Liver (tissue), 9 donors: ENCODE measurements around the gene CHTF8. TPM values are rescaled to one million over a fixed set of nuclear protein-coding genes. Genes with fewer than 3 reads are reported as not detected.
A peak's percentile ranks its signal among the peaks of the same experiment; 100 is the strongest.

Experiments used
- DNase-seq: peaks from one replicate; pipeline ENCODE4 v3.0.0-alpha.2; 2017; ENCODE audit warnings: low spot score
- H3K27ac ChIP-seq, 2 donors: one replicate each; pipeline ENCODE4 v1.7.0; 2013; ENCODE audit warnings: inconsistent platforms in 2 of 2, low read length in 2 of 2, control low read depth in 1 of 2, low read depth in 1 of 2, mild to moderate bottlenecking in 1 of 2
- H3K27me3 ChIP-seq, 4 donors: one replicate each; pipeline versions ENCODE4 v1.6.1 to v1.7.0; 2013; ENCODE audit warnings: low read length in 3 of 4, inconsistent platforms in 1 of 4, mild to moderate bottlenecking in 1 of 4, moderate library complexity in 1 of 4; ENCODE audit not compliant: control insufficient read depth in 4 of 4, insufficient read depth in 4 of 4
- H3K36me3 ChIP-seq, 4 donors: one replicate each; pipeline versions ENCODE4 v1.6.1 to v1.7.0; 2013; ENCODE audit warnings: low read length in 3 of 4, mild to moderate bottlenecking in 3 of 4, low read depth in 1 of 4, moderate library complexity in 1 of 4; ENCODE audit not compliant: control insufficient read depth in 4 of 4, insufficient read depth in 3 of 4
- H3K4me1 ChIP-seq, 4 donors: one replicate each; pipeline versions ENCODE4 v1.6.1 to v1.7.0; 2013; ENCODE audit warnings: low read length in 3 of 4, mild to moderate bottlenecking in 3 of 4, moderate library complexity in 1 of 4; ENCODE audit not compliant: control insufficient read depth in 4 of 4, insufficient read depth in 4 of 4
- H3K4me3 ChIP-seq, 3 donors: one replicate each; pipeline versions ENCODE4 v1.6.1 to v1.7.0; 2013; ENCODE audit warnings: low read length in 3 of 3, control low read depth in 1 of 3, low read depth in 1 of 3, mild to moderate bottlenecking in 1 of 3
- H3K9ac ChIP-seq, 2 donors: one replicate each; pipeline ENCODE4 v1.7.0; 2013; ENCODE audit warnings: low read length in 2 of 2, mild to moderate bottlenecking in 2 of 2, moderate library complexity in 2 of 2, control low read depth in 1 of 2, low read depth in 1 of 2
- H3K9me3 ChIP-seq, 4 donors: one replicate each; pipeline versions ENCODE4 v1.6.1 to v1.7.0; 2013; ENCODE audit warnings: low read length in 3 of 4; ENCODE audit not compliant: control insufficient read depth in 4 of 4
- ATF3 ChIP-seq: IDR thresholded peaks from 2 replicates; pipeline ENCODE4 v1.6.1; 2016; ENCODE audit warnings: antibody characterized with exemption
- CTCF ChIP-seq: fragments of 150-350 bp; IDR thresholded peaks from 2 replicates; pipeline ENCODE4 v1.5.1; 2017; ENCODE audit warnings: improper control_type of control experiment, low read depth, low read length; ENCODE audit not compliant: missing input control
- EGR1 ChIP-seq, 2 donors: IDR thresholded peaks; 2 replicates each; pipeline ENCODE4 v1.6.1; 2016 to 2018; ENCODE audit warnings: antibody characterized with exemption in 2 of 2, low read depth in 2 of 2
- FOXA1 ChIP-seq: IDR thresholded peaks from 2 replicates; pipeline ENCODE4 v1.6.1; 2016; ENCODE audit warnings: antibody characterized with exemption
- FOXA2 ChIP-seq: IDR thresholded peaks from 2 replicates; pipeline ENCODE4 v1.6.1; 2016; ENCODE audit warnings: antibody characterized with exemption
- GABPA ChIP-seq, 2 donors: IDR thresholded peaks in 1 of 2; conservative IDR thresholded peaks in 1 of 2; 2 replicates each; pipeline ENCODE4 v1.6.1; 2016; ENCODE audit warnings: antibody characterized with exemption in 2 of 2, mild to moderate bottlenecking in 1 of 2, moderate library complexity in 1 of 2
- HNF4A ChIP-seq, 2 donors: conservative IDR thresholded peaks; 2 replicates each; pipeline ENCODE4 v1.6.1; 2016; ENCODE audit warnings: antibody characterized with exemption in 2 of 2, mild to moderate bottlenecking in 2 of 2
- HNF4G ChIP-seq: IDR thresholded peaks from 2 replicates; pipeline ENCODE4 v1.6.1; 2016; ENCODE audit warnings: antibody characterized with exemption
- JUND ChIP-seq, 2 donors: IDR thresholded peaks; 2 replicates each; pipeline ENCODE4 v1.6.1; 2016; ENCODE audit warnings: antibody characterized with exemption in 2 of 2
- MAX ChIP-seq: IDR thresholded peaks from 2 replicates; pipeline ENCODE4 v1.6.1; 2016; ENCODE audit warnings: antibody characterized with exemption
- NR2F2 ChIP-seq: IDR thresholded peaks from 2 replicates; pipeline ENCODE4 v1.6.1; 2016; ENCODE audit warnings: antibody characterized with exemption
- RAD21 ChIP-seq, 2 donors: IDR thresholded peaks; 2 replicates each; pipeline ENCODE4 v1.6.1; 2016; ENCODE audit warnings: antibody characterized with exemption in 2 of 2, mild to moderate bottlenecking in 2 of 2
- SP1 ChIP-seq: IDR thresholded peaks from 2 replicates; pipeline ENCODE4 v1.6.1; 2018; ENCODE audit warnings: antibody characterized with exemption, mild to moderate bottlenecking
- TAF1 ChIP-seq: conservative IDR thresholded peaks from 2 replicates; pipeline ENCODE4 v1.6.1; 2016; ENCODE audit warnings: antibody characterized with exemption, mild to moderate bottlenecking
- ZBTB33 ChIP-seq: IDR thresholded peaks from 2 replicates; pipeline ENCODE4 v1.6.1; 2016; ENCODE audit warnings: antibody characterized with exemption
- WGBS: extraction: QIAGEN DNeasy Blood & Tissue Kit; methylation state at CpG from one replicate; pipeline ENCODE4 v1.1.7; 2013; 5-methylcytosine and 5-hydroxymethylcytosine counted together
- polyA plus RNA-seq, 2 donors: library from polyadenylated mRNA; stranded (reverse) in 1 of 2; unstranded in 1 of 2; fragments of 200-250 nt in 1 of 2; fragments of >200 nt in 1 of 2; fragmentation: Nextera tagmentation in 1 of 2; extraction: Ambion mirVana in 1 of 2; gene quantifications; one replicate each; pipeline versions ENCODE4 v1.2.1 to v1.2.3, GENCODE V29; 2013 to 2015
- total RNA-seq, 2 donors: library from RNA; depleted of rRNA; stranded (reverse); fragments of >200 nt; gene quantifications; one replicate each; pipeline ENCODE4 v1.2.3, GENCODE V29; 2014
- donor health status: healthy.
- donor health status: healthy.
- donor health status: healthy.
- donor health status: healthy.
- donor health status: healthy.

The CHTF8 gene
- total RNA-seq (10 to 100 TPM; 52.0 to 56.9 TPM), polyA plus RNA-seq (10 to 100 TPM; 15.2 to 51.1 TPM)

- WGBS: under 1% methylated on average over 78 of the region's 78 CpGs
- Histone ChIP-seq H3K4me1 (peaks cover 0 to 31% (median 16%) of the 10 kb centered on the region in 4 donors), H3K27ac (peak within 1 kb of the TSS; percentile 86), H3K27me3 (no peaks in the 10 kb centered on the region), H3K4me3 (peak within 1 kb of the TSS; percentile 90 to 99 (median 93)), H3K9ac (peak within 1 kb of the TSS; percentile 79 to 85), H3K36me3 (peaks cover 0 to 9% (median 6%) of the 10 kb centered on the region in 4 donors), H3K9me3 (no peaks in the 10 kb centered on the region)
- TF ChIP-seq RAD21 (IDR thresholded peaks at IDR 0.05) (no peak), SP1 (no peak), EGR1 (IDR thresholded peaks at IDR 0.05; ENCODE audit: low read depth in 2 of 2) (no peak), HNF4A (conservative IDR thresholded peaks at IDR 0.05) (no peak), JUND (IDR thresholded peaks at IDR 0.05) (no peak), HNF4G (no peak), TAF1 (no peak), FOXA1 (no peak), FOXA2 (no peak), NR2F2 (no peak), MAX (peak; percentile 54), ZBTB33 (no peak), CTCF (no peak), GABPA (IDR thresholded peaks at IDR 0.05 in 1 of 2, conservative IDR thresholded peaks at IDR 0.05 in 1 of 2) (peak; percentile 66 to 90), ATF3 (no peak)
- DNase-seq: peak; percentile 85
Observed at GRCh38 chr16:69132424-69133252, at the start of gene CHTF8, which contains the start of gene UTP4. TSS of gene CHTF8 (minus strand) at chr16:69132588. CDS start at chr16:69121458, 11,130 bp downstream. TSS of gene UTP4 (plus strand) at chr16:69132649. CDS start at chr16:69133460, 811 bp downstream.

- Histone ChIP-seq H3K27me3 (no peaks in the 10 kb centered on the region), H3K9ac (no peak overlapping the region), H3K27ac (no peak overlapping the region), H3K9me3 (no peaks in the 10 kb centered on the region), H3K4me1 (no peaks in the 10 kb centered on the region), H3K4me3 (no peak overlapping the region), H3K36me3 (no peaks in the 10 kb centered on the region)
- no peak for DNase-seq
- TF ChIP-seq MAX: no peak
- no peak for TF ChIP-seq NR2F2
- no peak for TF ChIP-seq FOXA2
Observed at GRCh38 chr16:69180011-69180338, 47.6 kb upstream of the CHTF8 start.
